ENCODE results near the gene CHCT1.

Gene CHCT1

DNA sequence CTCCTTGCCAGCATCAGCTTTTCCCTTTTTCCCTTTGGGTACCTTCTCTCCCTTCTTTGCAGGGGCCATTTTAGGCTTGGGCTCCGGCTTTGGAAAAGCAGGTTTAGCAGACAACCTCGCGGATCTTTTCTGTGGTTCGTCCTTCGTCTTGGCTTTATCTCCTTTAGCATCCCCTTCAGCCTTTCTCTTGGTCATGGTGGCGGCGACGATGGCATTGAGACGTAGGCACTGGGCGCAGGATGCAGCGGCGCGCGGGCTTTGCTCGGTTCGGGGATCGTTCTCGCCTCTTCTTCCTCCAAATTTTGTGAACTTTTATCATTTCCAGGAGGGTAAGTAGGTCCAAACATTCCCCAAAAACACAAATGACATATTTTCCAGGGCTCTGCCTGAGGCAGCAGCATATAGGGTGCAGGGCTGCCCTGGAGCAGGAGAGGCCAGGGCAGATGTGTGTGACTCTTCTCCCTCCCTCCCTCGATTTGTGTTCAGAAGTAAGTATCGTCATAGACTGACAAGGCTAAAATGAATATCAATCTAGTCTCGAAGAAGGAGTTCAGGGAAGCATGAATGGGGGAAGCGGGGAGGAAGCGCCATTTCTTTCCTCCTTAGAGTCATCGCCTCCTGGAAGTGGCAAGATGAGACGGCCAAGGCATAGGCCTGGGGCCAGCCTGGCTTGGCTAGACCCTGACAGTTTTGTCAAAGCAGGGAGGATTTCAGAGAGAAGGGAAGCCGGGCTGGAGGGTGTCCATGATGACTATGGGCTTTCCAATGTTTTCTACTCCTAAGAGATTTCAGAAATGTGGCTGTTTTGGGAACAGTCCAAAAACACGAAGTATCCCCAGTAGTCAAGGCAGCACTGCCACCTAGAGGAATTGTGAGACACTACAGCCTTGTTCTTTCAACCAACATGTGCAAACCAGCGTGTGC lies 13.2 kb downstream of the CHCT1 start:
- Histone ChIP-seq H3K27ac (no peak overlapping the region), H3K4me3 (no peak overlapping the region), H3K9ac (ENCODE audit: insufficient read length) (peak overlapping the region; percentile 57), H3K9me3 (ENCODE audit: low read depth, low read length) (no peaks in the 10 kb centered on the region), H3K36me3 (ENCODE audit: insufficient read depth, low read length) (no peaks in the 10 kb centered on the region)
- no peak for TF ChIP-seq FOXP2 (optimal IDR thresholded peaks at IDR 0.05; ENCODE audit: control extremely low read depth, extremely low read length, insufficient read depth)
- TF ChIP-seq EZH2 (IDR thresholded peaks at IDR 0.05): no peak
- no peak for TF ChIP-seq POLR2AphosphoS5 (IDR thresholded peaks at IDR 0.05; ENCODE audit: borderline replicate concordance, low read depth, low read length)
- DNase-seq (ENCODE audit: low read depth, low spot score): peak; percentile 59

DNA sequence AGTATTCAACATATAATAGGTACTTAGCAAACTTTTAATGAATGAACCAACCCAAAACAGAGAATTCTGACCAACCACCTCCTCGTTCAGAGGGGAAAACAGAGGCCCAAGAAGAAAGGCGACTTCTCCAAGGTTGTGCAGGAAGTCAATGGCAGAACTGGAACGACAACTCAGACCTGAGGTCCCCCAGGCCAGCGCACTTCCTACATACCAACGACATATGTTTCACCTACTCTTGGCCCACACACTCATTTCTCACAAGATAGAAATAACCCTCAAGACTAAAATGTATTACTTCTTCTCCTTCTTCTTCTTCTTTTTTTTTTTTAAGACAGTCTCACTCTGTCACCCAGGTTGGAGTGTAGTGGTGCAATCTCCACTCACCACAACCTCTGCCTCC lies 14.4 kb downstream of the CHCT1 start:
- no peak for DNase-seq (ENCODE audit: low read depth, low spot score)
- Histone ChIP-seq H3K27ac (no peak overlapping the region), H3K36me3 (ENCODE audit: insufficient read depth, low read length) (no peaks in the 10 kb centered on the region), H3K4me3 (no peak overlapping the region), H3K9ac (ENCODE audit: insufficient read length) (no peak overlapping the region), H3K9me3 (ENCODE audit: low read depth, low read length) (no peaks in the 10 kb centered on the region)
- TF ChIP-seq EZH2 (IDR thresholded peaks at IDR 0.05) (no peak), POLR2AphosphoS5 (IDR thresholded peaks at IDR 0.05; ENCODE audit: borderline replicate concordance, low read depth, low read length) (no peak), FOXP2 (optimal IDR thresholded peaks at IDR 0.05; ENCODE audit: control extremely low read depth, extremely low read length, insufficient read depth) (no peak)

DNA sequence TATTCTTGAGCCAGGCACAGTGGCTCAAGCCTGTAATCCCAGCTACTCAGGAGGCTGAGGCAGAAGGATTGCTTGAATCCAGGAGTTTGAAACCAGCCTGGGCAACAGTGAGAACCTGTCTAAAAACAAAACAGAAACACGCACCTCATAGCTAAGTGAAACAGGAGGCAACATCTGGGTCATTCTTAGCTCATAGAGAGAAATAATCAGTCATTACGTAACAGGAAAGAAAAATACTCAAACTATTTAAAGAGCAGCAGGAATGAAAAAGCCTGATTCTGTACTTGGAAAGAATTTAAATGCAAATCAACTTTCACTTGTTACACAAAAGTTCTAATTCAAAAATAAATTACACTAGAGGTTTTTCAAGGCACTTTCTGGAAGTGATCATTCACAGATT lies 17.2 kb downstream of the CHCT1 start:
- no peak overlapping the region for H3K9ac ChIP-seq (ENCODE audit: insufficient read length)
- H3K27ac ChIP-seq: peak overlapping the region; percentile 70
- TF ChIP-seq POLR2AphosphoS5 (IDR thresholded peaks at IDR 0.05; ENCODE audit: borderline replicate concordance, low read depth, low read length): no peak
- no peak for TF ChIP-seq EZH2 (IDR thresholded peaks at IDR 0.05)
- no peak for TF ChIP-seq FOXP2 (optimal IDR thresholded peaks at IDR 0.05; ENCODE audit: control extremely low read depth, extremely low read length, insufficient read depth)
- no peaks in the 10 kb centered on the region for H3K9me3 ChIP-seq (ENCODE audit: low read depth, low read length)
- H3K4me3 ChIP-seq: 0 out of 2 replicates have a peak overlapping the region, but pooled peaks have one; percentile 9
- DNase-seq (ENCODE audit: low read depth, low spot score): no peak
- H3K36me3 ChIP-seq (ENCODE audit: insufficient read depth, low read length): no peaks in the 10 kb centered on the region

DNA sequence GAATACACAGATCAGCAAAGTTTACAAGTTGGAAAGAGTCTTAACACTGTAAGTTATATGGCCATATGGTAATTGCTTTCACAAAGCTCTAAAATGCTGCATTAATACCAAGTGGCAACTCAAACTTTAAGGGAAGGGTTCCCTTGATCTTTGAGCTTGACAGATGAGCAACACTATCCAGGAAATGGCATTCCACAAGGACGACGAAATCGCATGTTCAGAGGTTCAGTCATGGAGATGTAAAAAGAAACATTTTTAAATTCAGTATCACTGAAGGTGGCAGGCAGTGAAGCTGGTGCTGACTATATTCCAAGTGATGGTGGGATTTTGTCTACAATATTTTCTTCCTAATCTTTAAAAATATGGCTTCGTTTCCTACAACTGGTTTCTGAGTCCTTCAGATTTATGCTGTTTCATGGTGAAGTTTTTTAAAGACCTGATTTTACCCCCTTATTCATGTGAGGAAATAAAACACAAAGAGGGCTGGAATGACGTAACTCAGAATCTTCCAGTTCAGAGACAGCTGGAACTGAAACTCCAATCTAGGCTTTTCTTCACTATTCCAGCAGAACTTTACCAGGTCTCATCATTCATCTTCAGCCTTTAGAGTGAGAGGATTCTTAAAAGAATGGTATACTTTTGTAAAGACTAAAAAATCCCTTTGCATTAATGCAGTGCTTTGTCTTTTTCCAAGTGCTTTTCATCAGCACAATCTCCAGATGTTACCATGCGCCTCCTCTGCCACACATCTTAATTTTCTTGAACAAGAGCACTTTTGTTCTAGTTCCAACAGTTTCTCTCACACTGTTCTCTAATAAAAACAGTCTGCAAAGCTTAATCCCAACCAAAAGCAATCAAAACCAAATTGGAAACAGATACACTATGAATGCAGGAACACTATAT lies 20.2 kb downstream of the CHCT1 start:
- peak overlapping the region; percentile 94 for H3K27ac ChIP-seq

DNA sequence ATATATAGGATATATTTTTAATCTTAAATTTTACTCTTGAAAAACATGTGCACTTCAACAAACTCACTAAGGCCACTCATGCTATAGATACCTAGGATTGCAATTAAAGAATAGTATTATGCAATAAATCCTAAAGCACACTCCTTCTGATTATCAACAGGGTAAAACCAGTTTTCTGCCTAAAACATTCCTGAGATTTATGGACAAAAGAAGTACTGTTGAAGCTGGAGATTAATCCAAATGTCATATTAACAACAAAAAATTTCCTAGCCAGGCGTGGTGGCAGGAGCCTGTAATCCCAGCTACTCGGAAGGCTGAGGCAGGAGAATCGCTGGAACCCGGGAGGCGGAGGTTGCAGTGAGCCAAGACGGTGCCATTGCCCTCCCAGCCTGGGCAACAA lies 21.4 kb downstream of the CHCT1 start:
- no peak for DNase-seq (ENCODE audit: low read depth, low spot score)
- Histone ChIP-seq H3K9ac (ENCODE audit: insufficient read length) (no peak overlapping the region), H3K4me3 (no peak overlapping the region), H3K9me3 (ENCODE audit: low read depth, low read length) (no peaks in the 10 kb centered on the region), H3K36me3 (ENCODE audit: insufficient read depth, low read length) (peaks cover 20% of the 10 kb centered on the region), H3K27ac (peak overlapping the region; percentile 94; the same call in 1 of the 2 replicates)
- TF ChIP-seq EZH2 (IDR thresholded peaks at IDR 0.05): no peak
- no peak for TF ChIP-seq POLR2AphosphoS5 (IDR thresholded peaks at IDR 0.05; ENCODE audit: borderline replicate concordance, low read depth, low read length)
- TF ChIP-seq FOXP2 (optimal IDR thresholded peaks at IDR 0.05; ENCODE audit: control extremely low read depth, extremely low read length, insufficient read depth): no peak

More for the DNA sequence above, 20.2 kb downstream of the CHCT1 start:
- TF ChIP-seq FOXP2 (optimal IDR thresholded peaks at IDR 0.05; ENCODE audit: control extremely low read depth, extremely low read length, insufficient read depth): no peak
- H3K9ac ChIP-seq (ENCODE audit: insufficient read length): peak overlapping the region; percentile 55
- peak overlapping the region; percentile 32 for H3K4me3 ChIP-seq
- DNase-seq (ENCODE audit: low read depth, low spot score): no peak
- H3K36me3 ChIP-seq (ENCODE audit: insufficient read depth, low read length): peaks cover 10% of the 10 kb centered on the region
- no peaks in the 10 kb centered on the region for H3K9me3 ChIP-seq (ENCODE audit: low read depth, low read length)

DNA sequence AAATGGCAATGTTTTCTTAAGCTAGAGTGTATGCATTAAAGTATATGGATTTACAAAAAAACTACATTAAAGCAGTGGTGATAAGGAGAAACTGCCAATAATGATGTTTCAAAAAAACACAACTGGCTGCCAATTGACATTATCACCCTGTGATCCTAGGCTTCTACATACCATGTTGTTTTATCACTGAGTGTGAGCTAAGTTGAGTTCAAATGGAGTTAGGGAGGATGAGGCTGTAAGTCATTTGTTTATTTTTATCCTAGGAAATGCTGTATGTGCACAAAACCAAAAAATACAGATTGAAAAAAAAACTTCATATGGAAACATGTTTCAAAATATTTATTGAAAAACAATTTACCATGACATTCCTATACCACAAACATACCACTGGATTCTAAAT lies 22.9 kb downstream of the CHCT1 start:
- Histone ChIP-seq H3K9ac (ENCODE audit: insufficient read length) (no peak overlapping the region), H3K27ac (peak overlapping the region; percentile 28; the same call in 1 of the 2 replicates), H3K36me3 (ENCODE audit: insufficient read depth, low read length) (peaks cover 22% of the 10 kb centered on the region), H3K9me3 (ENCODE audit: low read depth, low read length) (no peaks in the 10 kb centered on the region), H3K4me3 (no peak overlapping the region)
- DNase-seq (ENCODE audit: low read depth, low spot score): no peak
- TF ChIP-seq EZH2 (IDR thresholded peaks at IDR 0.05): no peak
- no peak for TF ChIP-seq FOXP2 (optimal IDR thresholded peaks at IDR 0.05; ENCODE audit: control extremely low read depth, extremely low read length, insufficient read depth)
- no peak for TF ChIP-seq POLR2AphosphoS5 (IDR thresholded peaks at IDR 0.05; ENCODE audit: borderline replicate concordance, low read depth, low read length)

DNA sequence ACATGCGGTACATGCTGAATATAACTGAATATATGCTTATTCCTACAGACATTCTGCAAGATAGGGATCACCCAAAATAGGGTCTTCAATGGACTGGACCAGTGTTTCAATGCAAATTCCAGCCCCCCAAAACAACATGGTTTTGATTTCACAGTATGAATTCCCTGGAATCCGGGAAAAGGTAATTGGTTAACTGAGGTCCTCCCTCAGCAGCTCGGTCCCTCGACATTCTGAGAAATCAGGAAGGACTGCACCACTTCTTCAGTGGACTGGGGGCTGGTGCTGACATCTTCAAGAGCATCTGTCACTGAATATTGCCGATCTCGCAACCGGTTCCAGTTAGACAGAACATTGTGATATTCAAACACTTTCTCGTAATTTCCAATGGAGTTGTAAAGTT lies 25.1 kb downstream of the CHCT1 start:
- Histone ChIP-seq H3K4me3 (no peak overlapping the region), H3K27ac (no peak overlapping the region), H3K9ac (ENCODE audit: insufficient read length) (no peak overlapping the region), H3K36me3 (ENCODE audit: insufficient read depth, low read length) (peaks cover 35% of the 10 kb centered on the region), H3K9me3 (ENCODE audit: low read depth, low read length) (no peaks in the 10 kb centered on the region)
- no peak for TF ChIP-seq EZH2 (IDR thresholded peaks at IDR 0.05)
- TF ChIP-seq POLR2AphosphoS5 (IDR thresholded peaks at IDR 0.05; ENCODE audit: borderline replicate concordance, low read depth, low read length): no peak
- no peak for TF ChIP-seq FOXP2 (optimal IDR thresholded peaks at IDR 0.05; ENCODE audit: control extremely low read depth, extremely low read length, insufficient read depth)
- DNase-seq (ENCODE audit: low read depth, low spot score): no peak

DNA sequence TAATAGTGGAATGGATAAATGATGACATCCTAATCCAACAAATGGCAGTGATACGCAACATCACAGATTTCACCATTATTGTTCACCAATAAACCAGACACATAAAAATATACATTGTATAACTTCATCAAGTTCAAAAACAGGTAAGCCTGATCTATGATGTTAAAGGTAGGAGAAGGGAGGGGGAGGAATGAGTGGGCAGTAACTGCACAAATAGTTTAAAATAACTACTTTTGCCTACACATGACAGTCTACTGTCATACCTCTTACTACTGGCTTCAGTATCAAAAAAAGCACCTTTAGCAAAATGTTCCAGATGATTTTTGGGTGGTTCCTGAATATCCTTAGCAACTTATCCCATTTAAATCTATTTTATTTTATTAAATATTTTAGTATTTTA lies 28.8 kb downstream of the CHCT1 start:
- H3K9me3 ChIP-seq (ENCODE audit: low read depth, low read length): no peaks in the 10 kb centered on the region
- no peak overlapping the region for H3K4me3 ChIP-seq
- H3K36me3 ChIP-seq (ENCODE audit: insufficient read depth, low read length): peaks cover 45% of the 10 kb centered on the region
- no peak overlapping the region for H3K27ac ChIP-seq
- no peak overlapping the region for H3K9ac ChIP-seq (ENCODE audit: insufficient read length)
- DNase-seq (ENCODE audit: low read depth, low spot score): no peak
- TF ChIP-seq FOXP2 (optimal IDR thresholded peaks at IDR 0.05; ENCODE audit: control extremely low read depth, extremely low read length, insufficient read depth) (no peak), POLR2AphosphoS5 (IDR thresholded peaks at IDR 0.05; ENCODE audit: borderline replicate concordance, low read depth, low read length) (no peak), EZH2 (IDR thresholded peaks at IDR 0.05) (no peak)

Data from SK-N-MC (cell line).